ENCODE data around the gene NLRP14.

Gene NLRP14

GRCh38 chr11:7032692-7033091, 12.4 kb downstream of the NLRP14 start:
- no CpG with 5 or more reads among the region's 1 CpG for WGBS (ENCODE audit: extremely low coverage, insufficient coverage, insufficient read length)
- no peak overlapping the region for H2BK120ac ChIP-seq (ENCODE audit: insufficient read depth, low read length, poor library complexity)

GRCh38 chr11:7034019-7034418, 13.7 kb downstream of the NLRP14 start:
- no peak overlapping the region for H3K4me3 ChIP-seq (ENCODE audit: low read depth, low read length)
- no peaks in the 10 kb centered on the region for H3K36me3 ChIP-seq (ENCODE audit: control insufficient read depth in 1 of 2, insufficient read depth in 2 of 2, low read length in 2 of 2)
- no peak overlapping the region for H2BK12ac ChIP-seq (ENCODE audit: low read length)
- no peaks in the 10 kb centered on the region for H3K79me1 ChIP-seq (ENCODE audit: low read length)
- no peak overlapping the region for H4K8ac ChIP-seq (ENCODE audit: low read depth, low read length)
- H3K9me3 ChIP-seq (ENCODE audit: insufficient read depth, low read depth, low read length) = no peaks in the 10 kb centered on the region
- H2AK5ac ChIP-seq (ENCODE audit: low read length) = no peak overlapping the region
- H3K18ac ChIP-seq (ENCODE audit: low read length) = no peak overlapping the region
- WGBS (ENCODE audit: extremely low coverage, insufficient coverage, insufficient read length) = no CpG with 5 or more reads among the region's 6 CpGs
- H3K4me1 ChIP-seq (ENCODE audit: control insufficient read depth in 1 of 2, insufficient read depth in 2 of 2, low read length in 2 of 2) = no peaks in the 10 kb centered on the region
- no peak overlapping the region for H4K12ac ChIP-seq (ENCODE audit: low read depth, low read length)
- H3K9ac ChIP-seq (ENCODE audit: low read length) = no peak overlapping the region
- no peak overlapping the region for H2BK5ac ChIP-seq (ENCODE audit: low read depth, low read length, poor library complexity)
- no peak for DNase-seq
- no peak overlapping the region for H3K14ac ChIP-seq (ENCODE audit: low read length)
- H3K79me2 ChIP-seq (ENCODE audit: control insufficient read depth, insufficient read depth, low read length, poor library complexity) = no peaks in the 10 kb centered on the region
- H3K4me2 ChIP-seq (ENCODE audit: low read length) = no peak overlapping the region
- no peak overlapping the region for H4K91ac ChIP-seq (ENCODE audit: low read depth, low read length)
- no peak overlapping the region for H2AFZ ChIP-seq (ENCODE audit: insufficient read depth, low read length, poor library complexity)
- H3K23ac ChIP-seq (ENCODE audit: low read length) = no peak overlapping the region
- no peak overlapping the region for H3K4ac ChIP-seq (ENCODE audit: low read depth, low read length)
- no peak overlapping the region for H3K27ac ChIP-seq (ENCODE audit: low read depth, low read length)
- no peak overlapping the region for H2BK120ac ChIP-seq (ENCODE audit: insufficient read depth, low read length, poor library complexity)
- no peaks in the 10 kb centered on the region for H3K27me3 ChIP-seq (ENCODE audit: insufficient read depth, low read length)

More at GRCh38 chr11:7032692-7033091, 12.4 kb downstream of the NLRP14 start:
- no peak overlapping the region for H3K4me3 ChIP-seq (ENCODE audit: low read depth, low read length)
- no peak overlapping the region for H4K91ac ChIP-seq (ENCODE audit: low read depth, low read length)
- no peak for DNase-seq
- H3K79me1 ChIP-seq (ENCODE audit: low read length) = no peaks in the 10 kb centered on the region
- no peak overlapping the region for H3K14ac ChIP-seq (ENCODE audit: low read length)
- no peak overlapping the region for H3K9ac ChIP-seq (ENCODE audit: low read length)
- H3K4me2 ChIP-seq (ENCODE audit: low read length) = no peak overlapping the region
- H2AK5ac ChIP-seq (ENCODE audit: low read length) = no peak overlapping the region
- no peaks in the 10 kb centered on the region for H3K9me3 ChIP-seq (ENCODE audit: insufficient read depth, low read depth, low read length)
- H3K18ac ChIP-seq (ENCODE audit: low read length) = no peak overlapping the region
- no peak overlapping the region for H4K8ac ChIP-seq (ENCODE audit: low read depth, low read length)
- no peak overlapping the region for H2AFZ ChIP-seq (ENCODE audit: insufficient read depth, low read length, poor library complexity)
- H3K4ac ChIP-seq (ENCODE audit: low read depth, low read length) = no peak overlapping the region
- H4K12ac ChIP-seq (ENCODE audit: low read depth, low read length) = no peak overlapping the region
- no peaks in the 10 kb centered on the region for H3K27me3 ChIP-seq (ENCODE audit: insufficient read depth, low read length)
- no peak overlapping the region for H2BK12ac ChIP-seq (ENCODE audit: low read length)
- H2BK5ac ChIP-seq (ENCODE audit: low read depth, low read length, poor library complexity) = no peak overlapping the region
- H3K27ac ChIP-seq (ENCODE audit: low read depth, low read length) = no peak overlapping the region
- no peaks in the 10 kb centered on the region for H3K4me1 ChIP-seq (ENCODE audit: control insufficient read depth in 1 of 2, insufficient read depth in 2 of 2, low read length in 2 of 2)
- no peaks in the 10 kb centered on the region for H3K36me3 ChIP-seq (ENCODE audit: control insufficient read depth in 1 of 2, insufficient read depth in 2 of 2, low read length in 2 of 2)
- no peaks in the 10 kb centered on the region for H3K79me2 ChIP-seq (ENCODE audit: control insufficient read depth, insufficient read depth, low read length, poor library complexity)
- H3K23ac ChIP-seq (ENCODE audit: low read length) = no peak overlapping the region

GRCh38 chr11:7046474-7047175, 26.3 kb downstream of the NLRP14 start:
- Histone ChIP-seq H3K27ac (ENCODE audit: low read depth, low read length) (no peak overlapping the region), H3K79me2 (ENCODE audit: control insufficient read depth, insufficient read depth, low read length, poor library complexity) (no peaks in the 10 kb centered on the region), H2BK12ac (ENCODE audit: low read length) (no peak overlapping the region), H3K9me3 (ENCODE audit: insufficient read depth, low read depth, low read length) (no peaks in the 10 kb centered on the region), H3K4ac (ENCODE audit: low read depth, low read length) (no peak overlapping the region), H3K4me1 (ENCODE audit: control insufficient read depth in 1 of 2, insufficient read depth in 2 of 2, low read length in 2 of 2) (no peaks in the 10 kb centered on the region), H3K14ac (ENCODE audit: low read length) (no peak overlapping the region), H4K91ac (ENCODE audit: low read depth, low read length) (no peak overlapping the region), H2AFZ (ENCODE audit: insufficient read depth, low read length, poor library complexity) (no peak overlapping the region), H2AK5ac (ENCODE audit: low read length) (no peak overlapping the region), H3K79me1 (ENCODE audit: low read length) (no peaks in the 10 kb centered on the region), H3K18ac (ENCODE audit: low read length) (no peak overlapping the region), H3K27me3 (ENCODE audit: insufficient read depth, low read length) (no peaks in the 10 kb centered on the region), H2BK120ac (ENCODE audit: insufficient read depth, low read length, poor library complexity) (no peak overlapping the region), H3K4me2 (ENCODE audit: low read length) (no peak overlapping the region), H2BK5ac (ENCODE audit: low read depth, low read length, poor library complexity) (no peak overlapping the region), H3K23ac (ENCODE audit: low read length) (no peak overlapping the region), H3K9ac (ENCODE audit: low read length) (no peak overlapping the region), H3K36me3 (ENCODE audit: control insufficient read depth in 1 of 2, insufficient read depth in 2 of 2, low read length in 2 of 2) (no peaks in the 10 kb centered on the region), H3K4me3 (ENCODE audit: low read depth, low read length) (no peak overlapping the region), H4K8ac (ENCODE audit: low read depth, low read length) (no peak overlapping the region), H4K12ac (ENCODE audit: low read depth, low read length) (no peak overlapping the region)
- no peak for DNase-seq
- no CpG with 5 or more reads among the region's 3 CpGs for WGBS (ENCODE audit: extremely low coverage, insufficient coverage, insufficient read length)

GRCh38 chr11:7050191-7050590, 29.9 kb downstream of the NLRP14 start:
- WGBS (ENCODE audit: extremely low coverage, insufficient coverage, insufficient read length) = no CpG with 5 or more reads among the region's 1 CpG
- Histone ChIP-seq H3K23ac (ENCODE audit: low read length) (no peak overlapping the region), H3K4me1 (ENCODE audit: control insufficient read depth in 1 of 2, insufficient read depth in 2 of 2, low read length in 2 of 2) (no peaks in the 10 kb centered on the region), H4K8ac (ENCODE audit: low read depth, low read length) (no peak overlapping the region), H3K27me3 (ENCODE audit: insufficient read depth, low read length) (no peaks in the 10 kb centered on the region), H2BK12ac (ENCODE audit: low read length) (no peak overlapping the region), H4K12ac (ENCODE audit: low read depth, low read length) (no peak overlapping the region), H3K4me3 (ENCODE audit: low read depth, low read length) (no peak overlapping the region), H3K4me2 (ENCODE audit: low read length) (no peak overlapping the region), H3K27ac (ENCODE audit: low read depth, low read length) (no peak overlapping the region), H2AFZ (ENCODE audit: insufficient read depth, low read length, poor library complexity) (no peak overlapping the region), H2BK5ac (ENCODE audit: low read depth, low read length, poor library complexity) (no peak overlapping the region), H3K9ac (ENCODE audit: low read length) (no peak overlapping the region), H3K79me2 (ENCODE audit: control insufficient read depth, insufficient read depth, low read length, poor library complexity) (no peaks in the 10 kb centered on the region), H3K4ac (ENCODE audit: low read depth, low read length) (no peak overlapping the region), H3K79me1 (ENCODE audit: low read length) (no peaks in the 10 kb centered on the region), H3K9me3 (ENCODE audit: insufficient read depth, low read depth, low read length) (no peaks in the 10 kb centered on the region), H3K36me3 (ENCODE audit: control insufficient read depth in 1 of 2, insufficient read depth in 2 of 2, low read length in 2 of 2) (no peaks in the 10 kb centered on the region), H3K14ac (ENCODE audit: low read length) (no peak overlapping the region), H2AK5ac (ENCODE audit: low read length) (no peak overlapping the region), H2BK120ac (ENCODE audit: insufficient read depth, low read length, poor library complexity) (no peak overlapping the region), H4K91ac (ENCODE audit: low read depth, low read length) (no peak overlapping the region), H3K18ac (ENCODE audit: low read length) (no peak overlapping the region)
- DNase-seq = no peak
